HEK293 (cell line): ENCODE results near the gene CACNB2.

Experiments used
- ATF2 ChIP-seq: fragments of 450-650 bp; formaldehyde crosslinking; IDR thresholded peaks from 2 replicates; pipeline ENCODE4 v1.5.1; 2016; ENCODE audit warnings: missing biosample characterization, missing genetic modification characterization, low read depth
- BCL11A ChIP-seq: fragments of 450-650 bp; formaldehyde crosslinking; IDR thresholded peaks from 2 replicates; pipeline ENCODE4 v1.5.1; 2016; ENCODE audit warnings: low read depth, missing biosample characterization, missing genetic modification characterization
- CTCF ChIP-seq: fragments of 450-650 bp; formaldehyde crosslinking; IDR thresholded peaks from 2 replicates; pipeline ENCODE4 v1.5.1; 2016; ENCODE audit warnings: missing biosample characterization, missing genetic modification characterization
- ZFHX2 ChIP-seq: fragments of 450-650 bp; formaldehyde crosslinking; conservative IDR thresholded peaks from 2 replicates; pipeline ENCODE4 v1.5.1; 2016; ENCODE audit warnings: missing biosample characterization, missing genetic modification characterization
- ZNF174 ChIP-seq: fragments of 450-650 bp; formaldehyde crosslinking; IDR thresholded peaks from 2 replicates; pipeline ENCODE4 v1.5.0; 2017; ENCODE audit warnings: missing biosample characterization, mild to moderate bottlenecking, missing genetic modification characterization
- ZNF274 ChIP-seq, 2 experiments: fragments of 200-500 bp in 1 of 2; fragments of 450-650 bp in 1 of 2; sonication (Bioruptor generic) in 1 of 2; formaldehyde crosslinking in 1 of 2; IDR thresholded peaks; 2 replicates each; pipeline versions ENCODE4 v1.5.1 to v1.6.1; 2014 to 2016; ENCODE audit warnings: borderline replicate concordance in 1 of 2, inconsistent platforms in 1 of 2, low read length in 1 of 2, missing biosample characterization in 1 of 2, missing genetic modification characterization in 1 of 2
- ZNF530 ChIP-seq: fragments of 450-650 bp; formaldehyde crosslinking; IDR thresholded peaks from 2 replicates; pipeline ENCODE4 v1.5.1; 2016; ENCODE audit warnings: low read depth, missing biosample characterization, missing genetic modification characterization
- ZNF580 ChIP-seq: fragments of 450-650 bp; formaldehyde crosslinking; IDR thresholded peaks from 2 replicates; pipeline ENCODE4 v1.5.1; 2016; ENCODE audit warnings: missing biosample characterization, missing genetic modification characterization
- ZNF596 ChIP-seq: fragments of 450-650 bp; IDR thresholded peaks from 2 replicates; pipeline ENCODE4 v1.5.0; 2018; ENCODE audit warnings: missing biosample characterization, mild to moderate bottlenecking, missing genetic modification characterization, moderate library complexity

GRCh38 chr10:18140957-18141845 is 977 bp downstream of the CACNB2 start:
- TF ChIP-seq BCL11A (tag by site-specific recombination) (no peak), CTCF (tag by site-specific recombination) (no peak), ZNF174 (tag by site-specific recombination) (no peak), ATF2 (no peak), ZFHX2 (tag by site-specific recombination) (peak; percentile 53; the same call in 1 of the 2 replicates), ZNF274 (IDR thresholded peaks at IDR 0.05; ENCODE audit: low read length) (no peak), ZNF274 (tag by site-specific recombination; IDR thresholded peaks at IDR 0.05; ENCODE audit: borderline replicate concordance) (no peak), ZNF530 (tag by site-specific recombination) (no peak), ZNF596 (tag by site-specific recombination) (no peak), ZNF580 (no peak)
